ENCODE results near the gene RIT2.

Gene RIT2

DNA sequence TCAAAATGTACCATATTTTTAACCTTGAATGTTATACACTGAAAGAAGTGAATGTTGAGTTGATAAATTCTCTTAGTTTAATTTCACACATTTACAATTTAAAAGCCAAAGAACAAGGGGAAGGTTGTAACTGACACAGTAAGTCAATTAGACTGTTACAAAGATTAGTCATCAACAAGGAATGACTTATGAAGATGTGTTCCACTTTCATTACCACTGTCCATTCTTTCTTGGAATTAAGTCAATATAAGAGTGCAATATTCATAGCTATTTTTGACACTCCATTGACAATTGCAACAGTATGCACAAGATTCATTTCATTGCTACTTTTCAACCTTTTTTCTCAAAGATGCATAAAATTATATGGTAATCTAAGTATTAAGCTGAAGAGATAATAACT lies 291.3 kb downstream of the RIT2 start:
- no peaks in the 10 kb centered on the region for H3F3A ChIP-seq (ENCODE audit: insufficient read depth, low read length)
- no peak overlapping the region for H2AFZ ChIP-seq (ENCODE audit: low read length)
- H3K9me3 ChIP-seq (ENCODE audit: low read length), result no peaks in the 10 kb centered on the region
- H3K27ac ChIP-seq (ENCODE audit: low read depth, low read length, poor library complexity, severe bottlenecking), result no peak overlapping the region
- no peak overlapping the region for H3K9ac ChIP-seq (ENCODE audit: low read length)
- no peaks in the 10 kb centered on the region for H4K20me1 ChIP-seq (ENCODE audit: insufficient read depth, low read length)
- H3K4me3 ChIP-seq (ENCODE audit: low read depth, low read length, poor library complexity, severe bottlenecking), result no peak overlapping the region
- no peaks in the 10 kb centered on the region for H3K4me1 ChIP-seq (ENCODE audit: insufficient read depth, low read length, severe bottlenecking)
- TF ChIP-seq, protein P1, sequence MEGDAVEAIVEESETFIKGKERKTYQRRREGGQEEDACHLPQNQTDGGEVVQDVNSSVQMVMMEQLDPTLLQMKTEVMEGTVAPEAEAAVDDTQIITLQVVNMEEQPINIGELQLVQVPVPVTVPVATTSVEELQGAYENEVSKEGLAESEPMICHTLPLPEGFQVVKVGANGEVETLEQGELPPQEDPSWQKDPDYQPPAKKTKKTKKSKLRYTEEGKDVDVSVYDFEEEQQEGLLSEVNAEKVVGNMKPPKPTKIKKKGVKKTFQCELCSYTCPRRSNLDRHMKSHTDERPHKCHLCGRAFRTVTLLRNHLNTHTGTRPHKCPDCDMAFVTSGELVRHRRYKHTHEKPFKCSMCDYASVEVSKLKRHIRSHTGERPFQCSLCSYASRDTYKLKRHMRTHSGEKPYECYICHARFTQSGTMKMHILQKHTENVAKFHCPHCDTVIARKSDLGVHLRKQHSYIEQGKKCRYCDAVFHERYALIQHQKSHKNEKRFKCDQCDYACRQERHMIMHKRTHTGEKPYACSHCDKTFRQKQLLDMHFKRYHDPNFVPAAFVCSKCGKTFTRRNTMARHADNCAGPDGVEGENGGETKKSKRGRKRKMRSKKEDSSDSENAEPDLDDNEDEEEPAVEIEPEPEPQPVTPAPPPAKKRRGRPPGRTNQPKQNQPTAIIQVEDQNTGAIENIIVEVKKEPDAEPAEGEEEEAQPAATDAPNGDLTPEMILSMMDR (IDR thresholded peaks at IDR 0.05; ENCODE audit: low read length), result no peak
- TF ChIP-seq EZH2 (IDR thresholded peaks at IDR 0.05; ENCODE audit: borderline replicate concordance, low read length), result no peak
- no peaks in the 10 kb centered on the region for H3K27me3 ChIP-seq (ENCODE audit: insufficient read depth, low read length)
- H3K79me2 ChIP-seq (ENCODE audit: insufficient read depth, low read length), result no peaks in the 10 kb centered on the region
- H3K36me3 ChIP-seq (ENCODE audit: insufficient read depth, low read length), result no peaks in the 10 kb centered on the region
- no peak overlapping the region for H3K4me2 ChIP-seq (ENCODE audit: low read length)
- no peaks in the 10 kb centered on the region for H3K9me2 ChIP-seq (ENCODE audit: low read depth, low read length)

DNA sequence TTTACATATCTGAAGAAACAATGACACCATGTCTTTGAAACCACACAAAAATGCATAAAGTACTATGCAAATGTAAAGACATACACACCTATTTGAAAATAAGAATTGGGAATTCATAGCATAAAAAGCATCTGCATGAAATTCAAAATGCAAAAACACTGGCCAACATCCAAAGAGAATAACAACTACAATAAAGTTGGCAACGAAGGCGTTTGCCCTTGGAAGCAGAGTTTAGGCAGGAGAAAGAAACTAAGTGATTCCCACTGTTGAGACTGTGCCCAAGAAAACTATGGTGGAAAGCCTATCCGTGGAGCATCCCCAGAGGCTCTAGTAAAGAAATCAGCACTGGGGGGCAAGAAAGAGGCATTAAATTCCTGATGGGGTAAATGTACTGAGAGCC lies 292.8 kb downstream of the RIT2 start:
- H3K79me2 ChIP-seq (ENCODE audit: insufficient read depth, low read length), result no peaks in the 10 kb centered on the region
- TF ChIP-seq EZH2 (IDR thresholded peaks at IDR 0.05; ENCODE audit: borderline replicate concordance, low read length), result no peak
- TF ChIP-seq, protein P1 (IDR thresholded peaks at IDR 0.05; ENCODE audit: low read length), result no peak
- no peaks in the 10 kb centered on the region for H3F3A ChIP-seq (ENCODE audit: insufficient read depth, low read length)
- no peaks in the 10 kb centered on the region for H3K27me3 ChIP-seq (ENCODE audit: insufficient read depth, low read length)
- H3K9me3 ChIP-seq (ENCODE audit: low read length), result no peaks in the 10 kb centered on the region
- no peaks in the 10 kb centered on the region for H3K9me2 ChIP-seq (ENCODE audit: low read depth, low read length)
- H3K4me3 ChIP-seq (ENCODE audit: low read depth, low read length, poor library complexity, severe bottlenecking), result no peak overlapping the region
- no peak overlapping the region for H3K4me2 ChIP-seq (ENCODE audit: low read length)
- H3K36me3 ChIP-seq (ENCODE audit: insufficient read depth, low read length), result no peaks in the 10 kb centered on the region
- no peaks in the 10 kb centered on the region for H3K4me1 ChIP-seq (ENCODE audit: insufficient read depth, low read length, severe bottlenecking)
- H3K27ac ChIP-seq (ENCODE audit: low read depth, low read length, poor library complexity, severe bottlenecking), result no peak overlapping the region
- H4K20me1 ChIP-seq (ENCODE audit: insufficient read depth, low read length), result no peaks in the 10 kb centered on the region
- no peak overlapping the region for H2AFZ ChIP-seq (ENCODE audit: low read length)
- H3K9ac ChIP-seq (ENCODE audit: low read length), result no peak overlapping the region

DNA sequence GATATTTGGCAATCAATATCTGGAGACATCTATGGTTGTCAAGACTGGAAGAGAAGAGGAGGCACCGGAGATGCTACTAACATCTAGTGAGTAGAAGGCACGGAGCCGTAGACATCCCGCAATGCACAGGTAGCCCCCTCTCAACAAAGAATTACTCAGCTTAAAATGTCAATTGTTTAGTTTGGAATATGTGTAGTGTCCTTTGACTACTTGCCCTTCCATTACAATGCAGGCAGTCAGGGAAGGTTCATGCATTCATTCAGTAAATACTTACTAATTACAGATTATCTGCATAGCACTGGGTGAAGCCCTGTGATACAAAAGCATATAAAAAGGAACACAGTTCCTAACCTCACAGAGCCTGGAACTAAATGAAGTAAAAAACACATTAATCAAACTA lies 294.0 kb downstream of the RIT2 start:
- no peak overlapping the region for H3K4me3 ChIP-seq (ENCODE audit: low read depth, low read length, poor library complexity, severe bottlenecking)
- no peaks in the 10 kb centered on the region for H3K4me1 ChIP-seq (ENCODE audit: insufficient read depth, low read length, severe bottlenecking)
- no peaks in the 10 kb centered on the region for H3F3A ChIP-seq (ENCODE audit: insufficient read depth, low read length)
- TF ChIP-seq, protein P1 (IDR thresholded peaks at IDR 0.05; ENCODE audit: low read length), result no peak
- TF ChIP-seq EZH2 (IDR thresholded peaks at IDR 0.05; ENCODE audit: borderline replicate concordance, low read length), result no peak
- H2AFZ ChIP-seq (ENCODE audit: low read length), result no peak overlapping the region
- H3K27ac ChIP-seq (ENCODE audit: low read depth, low read length, poor library complexity, severe bottlenecking), result no peak overlapping the region
- no peaks in the 10 kb centered on the region for H3K9me2 ChIP-seq (ENCODE audit: low read depth, low read length)
- H4K20me1 ChIP-seq (ENCODE audit: insufficient read depth, low read length), result no peaks in the 10 kb centered on the region
- H3K36me3 ChIP-seq (ENCODE audit: insufficient read depth, low read length), result no peaks in the 10 kb centered on the region
- H3K4me2 ChIP-seq (ENCODE audit: low read length), result no peak overlapping the region
- no peak overlapping the region for H3K9ac ChIP-seq (ENCODE audit: low read length)
- H3K79me2 ChIP-seq (ENCODE audit: insufficient read depth, low read length), result no peaks in the 10 kb centered on the region
- H3K27me3 ChIP-seq (ENCODE audit: insufficient read depth, low read length), result no peaks in the 10 kb centered on the region
- no peaks in the 10 kb centered on the region for H3K9me3 ChIP-seq (ENCODE audit: low read length)

All from OCI-LY1 (cell line).